Aorta (tissue), 5 donors: ENCODE measurements around the gene IKBIP. TPM values are rescaled to one million over a fixed set of nuclear protein-coding genes. Genes with fewer than 3 reads are reported as not detected.
"Not testable (repeated sequence)": the region's sequence is repeated elsewhere in the genome, so short reads cannot be mapped to it uniquely, and the experiment has no call there.

Source experiments
- ATAC-seq: fragments of 200-7000 bp; cut with Tn5 transposase; one replicate; pipeline ENCODE4 v1.9.1; 2022; ENCODE audit warnings: moderate library complexity; ENCODE audit not compliant: low FRiP score
- DNase-seq, 2 donors: peaks; one replicate each; pipeline ENCODE4 v3.0.0-alpha.2; 2020
- H3K27ac ChIP-seq, 2 donors: one replicate each; pipeline ENCODE4 v1.5.1; 2013; ENCODE audit warnings: low read length in 2 of 2, mild to moderate bottlenecking in 2 of 2, moderate library complexity in 2 of 2, control low read depth in 1 of 2, inconsistent platforms in 1 of 2, low read depth in 1 of 2
- H3K27me3 ChIP-seq, 2 donors: one replicate each; pipeline ENCODE4 v1.6.1; 2013; ENCODE audit warnings: control low read depth in 1 of 2, low read length in 1 of 2, mild to moderate bottlenecking in 1 of 2, moderate library complexity in 1 of 2; ENCODE audit not compliant: insufficient read depth in 2 of 2, control insufficient read depth in 1 of 2
- H3K36me3 ChIP-seq, 2 donors: one replicate each; pipeline ENCODE4 v1.6.1; 2013; ENCODE audit warnings: control low read depth in 1 of 2, low read length in 1 of 2, mild to moderate bottlenecking in 1 of 2; ENCODE audit not compliant: insufficient read depth in 2 of 2, control insufficient read depth in 1 of 2
- H3K4me1 ChIP-seq, 2 donors: one replicate each; pipeline ENCODE4 v1.6.1; 2013; ENCODE audit warnings: low read length in 2 of 2, control low read depth in 1 of 2, mild to moderate bottlenecking in 1 of 2, moderate library complexity in 1 of 2; ENCODE audit not compliant: insufficient read depth in 2 of 2, control insufficient read depth in 1 of 2
- H3K4me3 ChIP-seq, 2 donors: one replicate each; pipeline ENCODE4 v1.5.1; 2013; ENCODE audit warnings: low read length in 2 of 2, control low read depth in 1 of 2, mild to moderate bottlenecking in 1 of 2
- H3K9me3 ChIP-seq: one replicate; pipeline ENCODE4 v1.6.1; 2013; ENCODE audit warnings: mild to moderate bottlenecking, low read length; ENCODE audit not compliant: control insufficient read depth
- WGBS, 2 donors: extraction: QIAGEN DNeasy Blood & Tissue Kit; methylation state at CpG; one replicate each; pipeline ENCODE4 v1.1.7; 2013; 5-methylcytosine and 5-hydroxymethylcytosine counted together
- intact Hi-C, 2 donors: fragments of 100-400 bp; cut with DNase I; formaldehyde crosslinking; loops; one replicate each; pipeline versions ENCODE4 v1.14.2 to v1.15.0; 2022
- polyA plus RNA-seq, 2 donors: library from polyadenylated mRNA; stranded (reverse); fragments of 200-250 nt; gene quantifications; one replicate each; pipeline ENCODE4 v1.2.3, GENCODE V29; 2013
- total RNA-seq, 2 donors: library from RNA; stranded (reverse); fragmentation: NEBNext Ultra II Directional; extraction: Animal tissue kit (Norgen Biotek cat#: 25700); gene quantifications; one replicate each; pipeline ENCODE4 v1.2.1, GENCODE V29; 2021
- donor health status: healthy with polysubstance abuse.
- donor health status: Bipolar disorder and iron deficiency.
- donor health status: DM: no; HTN: no; CAD: no.
- donor health status: DM: no; HTN: no; CAD: no.
- donor health status: DM: yes; HTN: yes; CAD: no.

IKBIP gene
- total and polyA plus RNA-seq, 4 donors, result 15.5 to 27.3 (median 17.1) TPM

- Histone ChIP-seq H3K4me3 (no peak overlapping the region), H3K36me3 (no peaks in the 10 kb centered on the region), H3K9me3 (no peaks in the 10 kb centered on the region), H3K4me1 (no peaks in the 10 kb centered on the region), H3K27me3 (no peaks in the 10 kb centered on the region), H3K27ac (no peak overlapping the region)
- intact Hi-C loops, result no loop called here
- 95 to 98% methylated on average over 2 of the region's 2 CpGs for WGBS, 2 donors
- no peak for ATAC-seq
- no peak for DNase-seq
Measured at GRCh38 chr12:98610596-98610995, 34.0 kb downstream of the IKBIP start.

- Histone ChIP-seq H3K36me3 (peaks cover 3 to 8% of the 10 kb centered on the region in 2 donors), H3K4me3 (no peak overlapping the region), H3K27ac (no peak overlapping the region), H3K27me3 (no peaks in the 10 kb centered on the region), H3K4me1 (no peaks in the 10 kb centered on the region), H3K9me3 (no peaks in the 10 kb centered on the region)
- no peak for ATAC-seq
- WGBS, 2 donors, result 70 to 74% methylated on average over 2 of the region's 2 CpGs
- intact Hi-C loops, result no loop called here
- DNase-seq, result no peak
Measured at GRCh38 chr12:98606359-98606988, 38.1 kb downstream of the IKBIP start.

GRCh38 chr12:98601924-98602323, 42.7 kb downstream of the IKBIP start:
- Histone ChIP-seq H3K27me3 (no peaks in the 10 kb centered on the region), H3K4me3 (no peak overlapping the region), H3K36me3 (peaks cover 9 to 12% of the 10 kb centered on the region in 2 donors), H3K4me1 (no peaks in the 10 kb centered on the region), H3K9me3 (no peaks in the 10 kb centered on the region), H3K27ac (no peak overlapping the region)
- intact Hi-C loops, result no loop called here
- no peak for ATAC-seq
- WGBS, 2 donors, result 91 to 92% methylated on average over 8 of the region's 8 CpGs
- DNase-seq, result no peak

GRCh38 chr12:98597313-98597712, 47.3 kb downstream of the IKBIP start:
- not testable (repeated sequence) for H3K4me3 ChIP-seq, H3K4me1 ChIP-seq, ATAC-seq, H3K27ac ChIP-seq, H3K27me3 ChIP-seq, H3K36me3 ChIP-seq, DNase-seq, H3K9me3 ChIP-seq
- WGBS, 2 donors, result 89 to 90% methylated on average over 5 of the region's 5 CpGs
- intact Hi-C loops, result loop anchor here in 1 of 2 donors (10.0 kb wide), 1 partner anchor 47 kb away; the partner anchor contains the start of genes APAF1 and IKBIP

GRCh38 chr12:98595243-98595988, 49.2 kb downstream of the IKBIP start:
- 49 to 53% methylated on average over 3 of the region's 3 CpGs for WGBS, 2 donors
- H3K36me3 ChIP-seq, result peaks cover 4% of the 10 kb centered on the region in 2 donors
- no peak overlapping the region for H3K27ac ChIP-seq
- H3K27me3 ChIP-seq, result no peaks in the 10 kb centered on the region
- ATAC-seq (no peak), DNase-seq (no peak)
- no peaks in the 10 kb centered on the region for H3K9me3 ChIP-seq
- intact Hi-C loops, result loop anchor here in 1 of 2 donors (10.0 kb wide), 1 partner anchor 49 kb away; the partner anchor contains the start of genes APAF1 and IKBIP
- H3K4me3 ChIP-seq, result peak overlapping the region; percentile 38 to 98
- H3K4me1 ChIP-seq, result no peaks in the 10 kb centered on the region

GRCh38 chr12:98594050-98594835, 50.3 kb downstream of the IKBIP start:
- Histone ChIP-seq H3K4me1 (no peaks in the 10 kb centered on the region), H3K27me3 (no peaks in the 10 kb centered on the region), H3K4me3 (peak overlapping the region; percentile 38 to 98), H3K27ac (peak overlapping the region; percentile 69 to 93), H3K36me3 (no peaks in the 10 kb centered on the region), H3K9me3 (no peaks in the 10 kb centered on the region)
- DNase-seq (peak; percentile 68 to 81), ATAC-seq (peak; percentile 78)
- 0% methylated on average over 35 of the region's 35 CpGs for WGBS, 2 donors
- intact Hi-C loops, result loop anchor here (5.0 to 10.0 kb wide), 2 partner anchors 51 to 177 kb away; partner anchors contain the start of genes APAF1 (in 1 of the 2) and IKBIP (in 1 of the 2)

GRCh38 chr12:98593351-98594049, 51.1 kb downstream of the IKBIP start, which contains the start of gene SLC25A3:
Gene SLC25A3, plus strand, starts transcription at chr12:98593686. Its CDS starts 293 bp downstream, at chr12:98593979.
- DNase-seq, result peak; percentile 98
- no peaks in the 10 kb centered on the region for H3K4me1 ChIP-seq
- H3K27me3 ChIP-seq, result no peaks in the 10 kb centered on the region
- peak within 1 kb of the TSS; percentile 69 to 93 for H3K27ac ChIP-seq
- ATAC-seq, result peak; percentile 100
- H3K4me3 ChIP-seq, result peak within 1 kb of the TSS; percentile 59 to 98
- no peaks in the 10 kb centered on the region for H3K9me3 ChIP-seq
- intact Hi-C loops, result loop anchor here (2.0 to 10.0 kb wide), 3 partner anchors 51 to 176 kb away; partner anchors contain the start of genes APAF1 (in 2 of the 2) and IKBIP (in 2 of the 2)
- H3K36me3 ChIP-seq, result no peaks in the 10 kb centered on the region
- 0% methylated on average over 63 to 67 of the region's 67 CpGs for WGBS, 2 donors
